ENCODE data around the gene BHMT2.

Gene BHMT2

DNA sequence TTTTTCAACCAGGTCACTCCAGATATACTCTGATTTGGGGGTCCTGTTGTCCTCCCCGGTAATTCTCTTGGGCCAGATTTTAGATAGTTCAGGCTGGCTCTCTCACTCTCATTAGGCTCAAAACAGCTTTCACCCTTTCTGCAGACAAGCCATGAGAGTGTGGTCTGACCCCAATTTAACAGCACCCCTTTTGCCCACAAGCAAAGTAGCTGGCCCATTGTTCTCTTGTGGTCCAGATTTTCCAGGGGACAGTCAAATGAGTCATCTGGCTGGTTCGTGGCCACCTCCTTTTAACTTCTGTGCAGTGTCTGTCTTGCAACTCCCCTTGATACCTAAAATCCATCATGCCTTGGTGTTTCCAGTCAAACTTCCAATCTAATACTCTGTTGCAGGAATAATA is 16.5 kb downstream of the BHMT2 start:
- no peak for TF ChIP-seq GATA3 (IDR thresholded peaks at IDR 0.05; ENCODE audit: low read depth, low read length)
- no peak for TF ChIP-seq GATA2 (IDR thresholded peaks at IDR 0.05; ENCODE audit: low read depth, low read length)

DNA sequence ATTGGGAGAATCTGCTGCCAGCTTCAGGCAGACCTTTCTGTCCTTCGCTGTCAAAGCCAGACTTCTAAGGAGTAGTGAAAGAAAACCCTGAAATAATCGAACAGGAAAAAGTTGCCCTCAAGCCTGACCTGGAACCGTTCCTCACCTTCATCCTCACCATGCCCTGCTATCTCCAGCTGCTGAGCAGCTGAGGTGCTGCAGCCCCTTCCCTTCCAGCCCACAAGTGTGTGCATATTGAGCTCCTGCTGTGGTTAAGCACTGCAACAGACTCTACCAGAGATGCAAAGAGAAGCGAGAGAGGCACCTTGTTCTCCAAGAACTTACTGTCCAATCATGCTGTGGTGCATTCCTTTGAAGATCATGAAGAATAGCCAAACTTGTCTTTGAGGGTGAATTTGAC is 18.9 kb downstream of the BHMT2 start:
- TF ChIP-seq GATA2 (IDR thresholded peaks at IDR 0.05; ENCODE audit: low read depth, low read length) (no peak), GATA3 (IDR thresholded peaks at IDR 0.05; ENCODE audit: low read depth, low read length) (no peak)

DNA sequence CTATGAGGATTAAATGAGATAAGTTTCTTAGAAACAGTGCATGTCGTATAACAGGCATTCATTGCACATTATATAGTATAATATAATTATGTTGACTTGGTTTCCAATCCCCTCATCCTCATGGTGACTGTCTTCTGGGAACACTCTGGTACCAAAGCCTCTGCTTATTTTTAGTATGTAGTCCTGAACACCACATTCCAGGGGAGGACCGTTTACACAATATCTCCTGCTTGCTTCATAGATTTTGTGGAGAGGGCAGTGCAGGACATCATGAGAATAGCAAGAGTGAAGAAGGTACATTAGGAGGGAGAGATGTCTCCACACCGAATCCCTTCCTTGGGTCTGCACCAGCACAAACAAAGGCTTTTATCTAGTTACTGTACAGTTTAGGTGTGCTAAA is 21.5 kb downstream of the BHMT2 start:
- TF ChIP-seq GATA3 (IDR thresholded peaks at IDR 0.05; ENCODE audit: low read depth, low read length) (no peak), GATA2 (IDR thresholded peaks at IDR 0.05; ENCODE audit: low read depth, low read length) (no peak)

DNA sequence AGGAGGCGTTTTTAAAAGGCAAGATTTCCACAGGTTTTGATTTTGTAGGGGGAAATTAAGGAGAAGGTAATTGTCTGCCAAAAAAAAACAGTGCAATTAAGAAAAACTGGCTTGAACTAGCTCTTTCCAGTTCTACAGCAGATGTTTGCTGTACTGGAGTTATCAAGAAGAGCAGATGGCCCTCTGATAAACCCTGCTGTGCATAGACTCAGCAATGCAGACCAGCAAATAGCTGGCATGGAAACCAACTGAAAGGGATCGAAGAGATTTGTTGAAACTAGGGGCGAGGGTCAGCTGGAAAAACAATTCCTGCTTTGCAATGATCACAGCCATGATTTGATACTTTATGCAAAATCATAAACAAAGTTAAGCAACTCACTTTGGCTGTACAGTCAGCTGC is 24.2 kb downstream of the BHMT2 start:
- TF ChIP-seq GATA3 (IDR thresholded peaks at IDR 0.05; ENCODE audit: low read depth, low read length) (peak; percentile 92), GATA2 (IDR thresholded peaks at IDR 0.05; ENCODE audit: low read depth, low read length) (peak; percentile 97)

DNA sequence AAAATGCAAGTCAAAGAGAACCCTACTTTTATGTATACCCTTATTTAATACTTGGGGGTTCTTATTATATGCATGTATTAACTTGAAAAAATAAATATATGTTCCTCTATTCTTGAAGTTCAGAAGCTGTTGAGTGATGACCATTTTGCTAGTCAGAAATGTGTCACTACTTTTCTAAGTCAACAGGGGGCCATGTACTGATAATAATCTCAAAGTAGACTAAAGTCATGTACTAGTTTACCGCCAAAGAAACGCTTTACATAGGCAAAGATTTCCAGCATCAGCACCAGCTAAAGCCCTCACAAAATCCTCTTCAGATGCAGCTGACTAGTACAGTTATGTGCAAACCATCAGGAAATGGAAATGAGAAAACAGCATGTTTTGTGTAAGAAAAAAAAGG is 36.3 kb downstream of the BHMT2 start:
- TF ChIP-seq GATA3 (IDR thresholded peaks at IDR 0.05; ENCODE audit: low read depth, low read length) (no peak), GATA2 (IDR thresholded peaks at IDR 0.05; ENCODE audit: low read depth, low read length) (no peak)

DNA sequence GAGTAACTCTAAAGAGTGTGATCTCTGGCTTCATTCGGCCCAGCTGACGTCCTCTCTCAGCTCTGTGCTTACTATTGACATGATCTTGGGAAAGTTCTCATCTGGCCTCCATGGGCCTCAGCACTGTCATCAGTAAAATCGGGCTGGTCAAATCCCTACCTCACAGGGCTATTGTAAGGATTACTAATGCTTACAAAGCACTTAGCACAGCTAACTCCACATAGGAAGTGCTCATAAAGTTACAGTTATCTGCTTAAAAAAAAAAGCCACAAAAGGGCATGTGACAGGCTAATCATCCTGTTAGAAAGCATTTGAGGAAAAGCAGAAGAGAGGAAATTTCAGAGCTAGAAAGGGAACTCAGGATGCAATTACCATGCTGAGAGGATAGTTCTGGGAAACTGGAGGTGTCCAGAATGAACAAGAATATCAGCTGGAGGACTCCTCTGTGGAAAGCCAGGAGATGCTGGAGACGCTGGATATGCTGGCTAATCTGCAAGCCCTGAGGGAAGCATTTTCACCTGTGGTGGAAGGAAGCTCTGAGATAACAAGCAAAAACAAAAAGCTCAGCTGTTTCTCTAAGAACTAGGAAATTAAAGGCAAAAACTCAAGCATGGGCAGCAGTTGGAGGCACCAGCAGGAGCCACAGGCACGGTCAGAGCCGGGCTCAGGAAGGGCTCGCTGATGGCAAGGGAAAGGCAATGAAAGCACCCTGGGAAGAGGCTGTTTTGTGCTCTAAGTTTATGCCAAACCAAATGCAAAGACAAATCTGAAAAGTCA is 37.6 kb downstream of the BHMT2 start:
- TF ChIP-seq GATA2 (IDR thresholded peaks at IDR 0.05; ENCODE audit: low read depth, low read length) = no peak
- TF ChIP-seq GATA3 (IDR thresholded peaks at IDR 0.05; ENCODE audit: low read depth, low read length) = no peak

DNA sequence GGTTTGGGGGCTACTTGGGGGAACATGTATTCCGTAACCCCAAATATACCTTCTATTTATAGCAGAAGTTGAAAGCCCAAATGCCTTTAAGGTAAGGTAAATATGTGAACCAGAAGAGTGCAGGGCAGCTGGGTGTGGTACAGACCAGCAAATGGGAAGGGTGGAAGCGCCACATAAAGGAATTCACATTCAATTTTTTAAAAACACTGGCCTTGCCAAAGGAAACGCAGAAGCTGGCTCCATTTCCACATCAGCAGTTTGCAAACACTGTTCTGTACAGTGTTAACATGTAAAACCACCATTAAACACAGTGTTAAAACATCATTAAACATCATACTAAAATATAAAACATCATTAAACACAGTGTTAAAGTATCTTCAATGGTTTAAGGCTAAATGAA is 38.5 kb downstream of the BHMT2 start:
- TF ChIP-seq GATA2 (IDR thresholded peaks at IDR 0.05; ENCODE audit: low read depth, low read length) (no peak), GATA3 (IDR thresholded peaks at IDR 0.05; ENCODE audit: low read depth, low read length) (no peak)

DNA sequence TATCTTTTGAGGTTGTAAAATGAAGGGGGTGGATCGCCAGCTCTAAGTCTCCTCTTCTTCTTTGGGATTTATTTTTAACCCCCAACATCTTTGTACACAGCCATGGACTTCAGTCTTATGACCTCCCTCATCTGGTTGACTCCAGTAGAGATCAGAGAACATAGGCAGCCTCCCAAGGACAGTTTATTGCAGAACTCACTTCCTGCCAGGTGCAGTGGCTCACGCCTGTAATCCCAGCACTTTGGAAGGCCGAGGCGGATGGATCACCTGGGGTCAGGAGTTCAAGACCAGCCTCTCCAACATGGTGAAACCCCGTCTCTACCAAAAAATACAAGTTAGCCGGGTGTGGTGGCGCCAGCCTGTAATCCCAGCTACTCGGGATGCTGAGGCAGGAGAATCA is 39.2 kb downstream of the BHMT2 start:
- no peak for TF ChIP-seq GATA2 (IDR thresholded peaks at IDR 0.05; ENCODE audit: low read depth, low read length)

DNA sequence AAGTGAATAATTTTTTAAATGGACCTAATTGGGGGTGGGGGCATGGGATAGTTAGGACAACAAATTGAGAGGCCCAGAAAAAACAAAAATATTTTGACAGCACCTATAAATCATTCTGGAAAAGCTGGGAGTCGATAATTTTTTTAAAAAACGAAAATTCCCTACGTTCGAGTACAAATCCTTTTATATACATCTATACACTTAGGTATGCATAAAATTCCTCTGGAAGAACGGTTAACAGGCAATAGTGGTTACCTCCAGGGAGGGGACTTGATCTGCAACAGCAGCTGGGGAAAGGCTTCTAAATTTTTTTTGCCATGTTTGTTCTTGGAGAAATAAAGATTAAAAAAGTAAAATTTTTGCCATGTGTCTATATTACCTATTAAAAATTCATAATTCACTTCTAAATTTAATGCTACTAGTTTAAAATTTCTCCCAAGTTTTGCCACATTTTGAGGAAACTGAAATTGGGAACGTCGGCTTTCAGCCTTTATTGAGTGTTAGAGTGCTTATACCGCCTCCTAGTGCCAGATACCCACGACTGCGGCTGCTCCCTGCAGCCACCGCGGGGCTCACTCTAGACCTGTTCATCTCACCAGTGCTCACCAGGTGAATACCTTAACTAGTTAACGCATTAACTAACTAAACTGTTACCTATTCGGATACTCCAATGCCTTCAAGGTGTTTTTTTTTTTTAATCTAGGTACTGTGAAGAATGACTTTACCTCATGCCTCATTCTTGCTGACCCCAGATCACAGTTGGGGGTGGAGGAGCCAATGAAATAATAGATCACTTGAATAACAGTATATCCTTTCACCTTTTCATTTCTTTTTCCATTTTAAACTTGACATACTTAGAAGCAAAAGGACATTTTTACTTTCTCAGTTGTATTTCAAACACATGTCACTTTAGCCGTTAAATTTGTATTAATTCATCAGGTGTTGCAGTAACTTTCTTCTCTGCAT is 40.2 kb downstream of the BHMT2 start:
- no peak for TF ChIP-seq GATA3 (IDR thresholded peaks at IDR 0.05; ENCODE audit: low read depth, low read length)
- TF ChIP-seq GATA2 (IDR thresholded peaks at IDR 0.05; ENCODE audit: low read depth, low read length) = no peak

DNA sequence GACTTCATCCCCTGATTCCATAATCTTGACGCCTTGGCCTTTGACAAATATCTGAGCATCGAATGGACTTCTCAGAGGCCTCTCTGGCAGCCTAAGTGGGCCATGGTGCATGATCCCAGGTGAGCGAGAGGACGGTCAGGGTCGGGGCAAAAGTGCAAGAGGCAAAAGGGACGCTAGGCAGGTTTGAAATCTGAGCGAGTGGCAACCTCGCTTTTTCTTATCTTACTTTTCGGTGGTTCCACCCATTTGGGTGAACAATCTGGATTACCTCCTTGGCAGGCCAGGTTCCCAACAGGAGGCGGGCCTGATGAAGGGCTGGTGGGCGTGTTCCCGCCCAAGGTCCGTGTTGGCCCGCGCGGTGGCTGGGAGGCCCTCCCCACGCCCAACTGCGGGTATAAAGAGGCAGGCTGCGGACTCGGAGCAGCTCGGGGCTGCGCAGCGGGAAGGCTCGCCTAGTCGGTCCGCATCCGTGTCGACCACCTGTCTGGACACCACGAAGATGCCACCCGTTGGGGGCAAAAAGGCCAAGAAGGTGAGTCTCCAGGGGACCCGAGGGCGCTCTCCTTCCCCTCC is 41.9 kb downstream of the BHMT2 start, which contains the start of gene BHMT:
Gene BHMT (plus strand): TSS at position 423 of the 573 bp plus-strand sequence. CDS start 77 bp downstream, at position 500.
- no peak for TF ChIP-seq GATA2 (IDR thresholded peaks at IDR 0.05; ENCODE audit: low read depth, low read length)
- no peak for TF ChIP-seq GATA3 (IDR thresholded peaks at IDR 0.05; ENCODE audit: low read depth, low read length)

DNA sequence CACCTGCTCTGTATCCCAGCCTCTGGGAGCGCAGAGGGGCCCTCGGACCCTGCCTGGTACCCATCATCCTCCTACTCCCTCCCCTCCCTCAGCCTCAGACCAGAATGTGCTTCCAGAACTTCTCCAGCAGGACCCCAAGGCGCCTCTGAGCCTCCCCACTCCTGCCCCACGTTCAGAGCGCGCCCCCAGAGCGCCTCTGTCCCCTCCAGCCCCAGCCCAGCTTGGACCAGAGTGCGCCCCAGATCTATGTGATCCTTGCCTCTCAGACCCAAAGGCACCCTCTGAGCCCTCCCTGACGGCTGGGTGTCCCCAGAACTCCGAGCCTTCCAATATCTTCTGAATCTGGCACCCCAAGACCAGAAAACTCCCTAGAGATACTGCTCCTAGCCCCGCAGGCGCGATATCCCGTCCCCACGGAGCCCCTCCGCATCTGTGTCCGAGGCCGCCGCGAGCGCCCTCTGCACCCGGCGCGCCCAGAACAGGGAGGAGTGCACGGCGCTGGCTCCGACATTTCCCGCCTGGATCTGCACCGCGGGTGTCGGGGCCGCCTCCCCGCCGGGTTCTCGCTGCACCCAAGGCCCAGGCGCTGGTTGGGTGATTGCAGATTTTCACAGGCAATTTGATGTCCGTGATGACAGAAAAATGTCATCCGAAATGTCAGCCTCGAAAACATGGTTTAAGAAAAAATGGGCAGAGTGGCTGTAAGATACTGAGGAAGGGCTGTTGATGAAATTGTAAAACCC is 42.6 kb downstream of the BHMT2 start:
- TF ChIP-seq GATA3 (IDR thresholded peaks at IDR 0.05; ENCODE audit: low read depth, low read length) (no peak), GATA2 (IDR thresholded peaks at IDR 0.05; ENCODE audit: low read depth, low read length) (no peak)

DNA sequence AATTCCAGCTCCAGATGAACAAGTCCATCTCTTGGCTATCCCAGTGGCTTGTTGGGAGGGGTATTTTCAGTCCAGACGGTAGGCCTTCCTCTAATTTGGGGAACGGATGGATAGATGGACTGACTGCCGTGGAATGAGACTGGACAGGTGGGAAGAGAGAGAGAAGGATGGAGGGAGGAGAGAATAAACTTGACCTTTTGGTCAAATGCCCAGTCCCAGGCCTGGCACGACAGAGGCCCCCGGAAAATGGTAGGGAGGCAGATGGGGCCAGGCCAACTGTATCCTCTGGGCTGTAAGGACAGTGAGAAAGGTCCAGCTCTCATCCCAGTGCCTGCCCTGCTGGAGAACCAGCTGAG is 43.1 kb downstream of the BHMT2 start:
- TF ChIP-seq GATA2 (IDR thresholded peaks at IDR 0.05; ENCODE audit: low read depth, low read length) (no peak), GATA3 (IDR thresholded peaks at IDR 0.05; ENCODE audit: low read depth, low read length) (no peak)

DNA sequence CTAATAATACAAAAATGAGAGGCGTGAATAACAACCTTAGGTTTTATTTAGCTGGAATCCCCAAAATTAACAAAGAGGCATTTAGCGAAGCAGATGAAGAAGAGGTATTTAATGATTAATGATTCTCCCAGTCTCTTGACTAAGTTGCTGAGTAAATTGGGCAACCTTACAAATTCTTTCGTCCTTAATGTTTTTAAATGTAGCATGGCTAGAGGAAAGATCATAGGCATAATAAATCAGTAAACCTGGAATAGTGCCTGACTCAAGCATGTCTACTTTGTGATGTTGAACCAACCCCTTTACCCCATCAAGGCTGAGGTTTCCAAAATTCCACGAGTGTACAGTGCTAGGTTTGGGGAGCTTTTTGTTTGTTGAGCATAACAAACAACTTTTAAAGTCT is 49.9 kb downstream of the BHMT2 start:
- TF ChIP-seq GATA3 (IDR thresholded peaks at IDR 0.05; ENCODE audit: low read depth, low read length) (no peak), GATA2 (IDR thresholded peaks at IDR 0.05; ENCODE audit: low read depth, low read length) (no peak)

DNA sequence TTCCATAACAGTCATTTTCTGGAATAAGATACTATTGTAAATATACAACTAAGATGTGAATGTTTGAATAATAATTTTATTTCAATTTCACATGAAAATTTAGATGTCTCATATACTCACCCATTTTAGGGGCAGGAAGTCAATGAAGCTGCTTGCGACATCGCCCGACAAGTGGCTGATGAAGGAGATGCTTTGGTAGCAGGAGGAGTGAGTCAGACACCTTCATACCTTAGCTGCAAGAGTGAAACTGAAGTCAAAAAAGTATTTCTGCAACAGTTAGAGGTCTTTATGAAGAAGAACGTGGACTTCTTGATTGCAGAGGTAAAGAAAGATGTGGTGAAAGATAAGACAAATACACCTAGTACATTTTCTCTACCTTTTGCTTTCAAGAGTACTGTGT is 50.7 kb downstream of the BHMT2 start:
- TF ChIP-seq GATA3 (IDR thresholded peaks at IDR 0.05; ENCODE audit: low read depth, low read length) (no peak), GATA2 (IDR thresholded peaks at IDR 0.05; ENCODE audit: low read depth, low read length) (no peak)

Measured in SH-SY5Y (cell line).